DOHH2 (cell line): ENCODE results near the gene CLDN10.
A peak's percentile ranks its signal among the peaks of the same experiment; 100 is the strongest.

Experiments used
- CTCF ChIP-seq: fragments of 200-600 bp; sonication (generic); IDR thresholded peaks from one replicate; pipeline ENCODE4 v1.5.1; 2014; ENCODE audit warnings: antibody characterized with exemption, mild to moderate bottlenecking, low read depth, low read length; ENCODE audit not compliant: poor library complexity, severe bottlenecking
- EZH2phosphoT487 ChIP-seq: fragments of 200-600 bp; sonication (generic); IDR thresholded peaks from 2 replicates; pipeline ENCODE4 v1.6.1; 2017; ENCODE audit warnings: borderline replicate concordance, mild to moderate bottlenecking, antibody characterized with exemption, low read length, moderate library complexity, mixed read lengths

- TF ChIP-seq CTCF (peak; percentile 44), EZH2phosphoT487 (no peak)
These were observed 15.8 kb upstream of the CLDN10 start for GRCh38 chr13:95536632-95537241.
